22Rv1 (cell line): Measurements from ENCODE around the gene DENND2A.

Experiments used
- CTCF ChIP-seq: fragments of 450-650 bp; IDR thresholded peaks from 2 replicates; pipeline ENCODE4 v1.5.1; 2017; ENCODE audit warnings: mild to moderate bottlenecking
- ZFX ChIP-seq: fragments of 450-650 bp; IDR thresholded peaks from 2 replicates; pipeline ENCODE4 v1.6.1; 2017; ENCODE audit warnings: antibody characterized with exemption, borderline replicate concordance

- TF ChIP-seq CTCF (no peak), ZFX (no peak)
Measured at GRCh38 chr7:140512317-140513000, 128.2 kb downstream of the DENND2A start.
